A549 (cell line): Measurements from ENCODE around the gene FJX1.

Experiments used
- CHD2 ChIP-seq: fragments of 150-350 bp; IDR thresholded peaks from 2 replicates; pipeline ENCODE4 v1.6.1; 2014; ENCODE audit warnings: low read length; ENCODE audit not compliant: partially characterized antibody
- EHMT2 ChIP-seq: fragments of 200-600 bp; sonication (generic); IDR thresholded peaks from 2 replicates; pipeline ENCODE4 v1.6.1; 2016; ENCODE audit warnings: antibody characterized with exemption, low read depth, mild to moderate bottlenecking, moderate library complexity
- ESRRA ChIP-seq: fragments of 150-350 bp; IDR thresholded peaks from 2 replicates; pipeline ENCODE4 v1.6.1; 2014; ENCODE audit warnings: mild to moderate bottlenecking, low read length, borderline replicate concordance
- NR3C1 ChIP-seq: fragments of >200 bp; sonication (Bioruptor Twin); formaldehyde crosslinking; IDR thresholded peaks from 3 replicates; pipeline ENCODE4 v1.6.1; 2017
- POLR2A ChIP-seq: IDR thresholded peaks from 2 replicates; pipeline ENCODE4 v1.6.1; 2012; ENCODE audit warnings: mild to moderate bottlenecking, low read length
- RFX5 ChIP-seq: fragments of 450-650 bp; IDR thresholded peaks from 2 replicates; pipeline ENCODE4 v1.7.1; 2014; ENCODE audit warnings: antibody characterized with exemption, mild to moderate bottlenecking, moderate library complexity
- SMC3 ChIP-seq: fragments of >200 bp; sonication (Bioruptor Twin); formaldehyde crosslinking; IDR thresholded peaks from 3 replicates; pipeline ENCODE4 v1.6.1; 2018; ENCODE audit warnings: inconsistent platforms
- ZFP36 ChIP-seq: fragments of 450-650 bp; IDR thresholded peaks from 2 replicates; pipeline ENCODE4 v1.6.1; 2014; ENCODE audit warnings: borderline replicate concordance; ENCODE audit not compliant: partially characterized antibody
- TF ChIP-seq, protein P1 (sequence below): fragments of >200 bp; sonication (Bioruptor Twin); formaldehyde crosslinking; IDR thresholded peaks from 3 replicates; pipeline ENCODE4 v1.5.1; 2016
- TF ChIP-seq, protein P2 (sequence below): IDR thresholded peaks from 2 replicates; pipeline ENCODE4 v1.6.1; 2012

GRCh38 chr11:35647421-35648093 lies 29.3 kb downstream of the FJX1 start:
- TF ChIP-seq, protein P1, sequence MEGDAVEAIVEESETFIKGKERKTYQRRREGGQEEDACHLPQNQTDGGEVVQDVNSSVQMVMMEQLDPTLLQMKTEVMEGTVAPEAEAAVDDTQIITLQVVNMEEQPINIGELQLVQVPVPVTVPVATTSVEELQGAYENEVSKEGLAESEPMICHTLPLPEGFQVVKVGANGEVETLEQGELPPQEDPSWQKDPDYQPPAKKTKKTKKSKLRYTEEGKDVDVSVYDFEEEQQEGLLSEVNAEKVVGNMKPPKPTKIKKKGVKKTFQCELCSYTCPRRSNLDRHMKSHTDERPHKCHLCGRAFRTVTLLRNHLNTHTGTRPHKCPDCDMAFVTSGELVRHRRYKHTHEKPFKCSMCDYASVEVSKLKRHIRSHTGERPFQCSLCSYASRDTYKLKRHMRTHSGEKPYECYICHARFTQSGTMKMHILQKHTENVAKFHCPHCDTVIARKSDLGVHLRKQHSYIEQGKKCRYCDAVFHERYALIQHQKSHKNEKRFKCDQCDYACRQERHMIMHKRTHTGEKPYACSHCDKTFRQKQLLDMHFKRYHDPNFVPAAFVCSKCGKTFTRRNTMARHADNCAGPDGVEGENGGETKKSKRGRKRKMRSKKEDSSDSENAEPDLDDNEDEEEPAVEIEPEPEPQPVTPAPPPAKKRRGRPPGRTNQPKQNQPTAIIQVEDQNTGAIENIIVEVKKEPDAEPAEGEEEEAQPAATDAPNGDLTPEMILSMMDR: no peak
- TF ChIP-seq EHMT2 (no peak), RFX5 (no peak), CHD2 (no peak), ESRRA (no peak), POLR2A (no peak), ZFP36 (no peak), SMC3 (no peak), NR3C1 (no peak)
- TF ChIP-seq, protein P2, sequence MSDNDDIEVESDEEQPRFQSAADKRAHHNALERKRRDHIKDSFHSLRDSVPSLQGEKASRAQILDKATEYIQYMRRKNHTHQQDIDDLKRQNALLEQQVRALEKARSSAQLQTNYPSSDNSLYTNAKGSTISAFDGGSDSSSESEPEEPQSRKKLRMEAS: no peak
